Ovary (tissue), 3 donors: ENCODE measurements around the gene RPN2.

ENCODE experiments used
- CTCF ChIP-seq, 3 donors: fragments of 450-650 bp in 2 of 3; fragments of 200-600 bp in 1 of 3; IDR thresholded peaks; one replicate each; pipeline versions ENCODE4 v1.5.1 to v1.8.0; 2016 to 2022; ENCODE audit warnings: antibody characterized with exemption in 3 of 3, mild to moderate bottlenecking in 1 of 3
- EP300 ChIP-seq: sonication (generic); formaldehyde crosslinking; IDR thresholded peaks from one replicate; pipeline ENCODE4 v1.6.1; 2017; ENCODE audit warnings: antibody characterized with exemption
- POLR2A ChIP-seq: fragments of 450-650 bp; IDR thresholded peaks from one replicate; pipeline ENCODE4 v1.6.1; 2017; ENCODE audit warnings: antibody characterized with exemption, mild to moderate bottlenecking, moderate library complexity
- donor health status: DM: no; HTN: no; CAD: no.

- TF ChIP-seq POLR2A (no peak), CTCF (IDR thresholded peaks at IDR 0.05) (no peak), EP300 (no peak)
These were observed 47.8 kb downstream of the RPN2 start for GRCh38 chr20:37226889-37227288.
